ENCODE data around the gene CCDC14.
"Not testable (repeated sequence)": the region's sequence is repeated elsewhere in the genome, so short reads cannot be mapped to it uniquely, and the experiment has no call there.

The CCDC14 gene

DNA sequence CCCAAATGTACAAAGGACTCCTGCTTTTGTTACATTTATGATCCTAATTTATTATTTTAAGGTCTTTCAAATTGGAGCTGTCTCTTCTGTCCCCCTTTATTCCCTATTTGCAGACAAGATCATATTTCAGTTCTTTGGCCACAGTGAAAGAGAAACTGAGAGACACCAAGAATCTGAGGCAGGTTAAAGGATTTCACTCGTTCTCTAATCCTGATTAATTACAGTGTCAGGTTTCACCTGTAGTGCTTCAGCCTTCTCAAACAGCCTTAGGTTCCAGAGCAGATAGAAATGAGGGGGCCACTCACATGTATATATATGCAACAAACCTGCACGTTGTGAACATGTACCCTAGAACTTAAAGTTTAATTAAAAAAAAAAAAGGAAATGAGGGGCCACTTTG lies 6.2 kb upstream of the CCDC14 start:
- not testable (repeated sequence) for DNase-seq (ENCODE audit: low read depth in 2 of 3, low spot score in 1 of 3)

DNA sequence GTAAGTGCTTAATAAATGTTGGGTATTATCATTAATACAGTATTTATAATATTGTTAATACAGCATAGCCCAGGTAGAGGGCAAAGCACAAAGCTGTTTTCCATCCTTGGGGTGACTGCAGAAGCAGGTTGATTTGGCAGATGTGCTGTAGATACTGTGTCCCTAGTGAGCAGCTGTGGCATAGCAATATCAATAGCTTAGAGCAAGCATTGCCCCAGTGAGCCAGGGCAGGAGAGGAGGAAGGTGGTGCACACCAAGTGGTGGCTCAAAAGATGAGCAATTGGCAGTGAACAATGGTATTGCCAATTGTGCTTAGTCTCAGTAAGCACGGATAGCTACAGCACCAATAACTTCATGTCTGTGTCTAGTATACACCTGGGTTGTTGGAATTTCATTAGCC lies 5.8 kb upstream of the CCDC14 start:
- not testable (repeated sequence) for DNase-seq (ENCODE audit: low read depth in 2 of 3, low spot score in 1 of 3)

GRCh38 chr3:123964793-123965192 lies 3.8 kb upstream of the CCDC14 start:
- DNase-seq (ENCODE audit: low read depth in 2 of 3, low spot score in 1 of 3), result not testable (repeated sequence)

DNA sequence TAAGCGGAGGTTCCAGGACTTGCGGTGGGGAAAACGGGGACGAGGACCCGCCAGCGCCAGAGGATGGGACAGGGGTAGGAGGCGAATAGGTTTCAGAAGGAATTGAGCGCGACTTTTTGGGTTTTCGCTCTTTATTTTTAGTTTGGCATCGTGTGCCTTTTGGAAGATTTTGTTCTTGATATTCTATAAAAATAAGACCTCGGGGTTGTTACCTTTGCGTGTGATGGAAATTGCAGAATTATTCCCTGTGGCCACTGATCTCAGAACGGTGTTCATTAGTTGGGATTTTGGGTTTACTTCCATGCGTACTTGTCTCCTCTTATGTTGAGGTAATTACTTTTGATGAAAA lies 453 bp upstream of the CCDC14 start:
- DNase-seq (ENCODE audit: low read depth in 2 of 3, low spot score in 1 of 3), result no peak

GRCh38 chr3:123953735-123954134 lies 7.3 kb downstream of the CCDC14 start:
- no peak for DNase-seq (ENCODE audit: low read depth in 2 of 3, low spot score in 1 of 3)

DNA sequence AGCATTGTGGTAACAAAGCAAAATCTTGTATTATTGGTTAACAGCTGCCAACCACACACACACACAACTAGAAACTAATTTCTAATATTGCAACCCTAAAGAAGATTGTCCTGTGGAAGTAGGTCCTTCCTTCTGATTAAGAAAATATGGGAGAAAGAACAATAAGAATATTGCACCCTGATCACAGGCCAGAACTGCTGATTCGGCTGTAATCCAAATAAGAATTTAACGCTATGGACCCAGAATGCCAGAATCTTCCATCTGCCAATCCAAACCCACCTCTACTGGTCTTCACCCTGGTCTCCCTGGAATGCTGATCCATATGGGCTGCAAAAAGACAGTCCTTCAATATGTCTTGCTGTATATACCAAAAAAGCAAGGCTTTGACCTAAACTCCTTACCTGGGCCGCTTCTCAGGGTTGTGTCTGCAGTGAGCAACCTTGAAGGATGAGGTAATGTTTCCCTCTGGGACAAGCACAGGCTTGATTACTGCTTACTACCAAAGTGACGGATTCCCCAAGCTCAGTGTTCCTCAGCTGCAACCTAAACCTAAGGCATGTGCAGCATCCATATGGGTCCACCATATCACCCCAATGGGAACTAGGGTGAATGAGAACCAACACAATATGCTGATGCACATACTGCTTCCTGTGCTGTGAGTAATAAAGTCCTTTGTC lies 8.0 kb downstream of the CCDC14 start:
- no peak for DNase-seq (ENCODE audit: low read depth in 2 of 3, low spot score in 1 of 3)

DNA sequence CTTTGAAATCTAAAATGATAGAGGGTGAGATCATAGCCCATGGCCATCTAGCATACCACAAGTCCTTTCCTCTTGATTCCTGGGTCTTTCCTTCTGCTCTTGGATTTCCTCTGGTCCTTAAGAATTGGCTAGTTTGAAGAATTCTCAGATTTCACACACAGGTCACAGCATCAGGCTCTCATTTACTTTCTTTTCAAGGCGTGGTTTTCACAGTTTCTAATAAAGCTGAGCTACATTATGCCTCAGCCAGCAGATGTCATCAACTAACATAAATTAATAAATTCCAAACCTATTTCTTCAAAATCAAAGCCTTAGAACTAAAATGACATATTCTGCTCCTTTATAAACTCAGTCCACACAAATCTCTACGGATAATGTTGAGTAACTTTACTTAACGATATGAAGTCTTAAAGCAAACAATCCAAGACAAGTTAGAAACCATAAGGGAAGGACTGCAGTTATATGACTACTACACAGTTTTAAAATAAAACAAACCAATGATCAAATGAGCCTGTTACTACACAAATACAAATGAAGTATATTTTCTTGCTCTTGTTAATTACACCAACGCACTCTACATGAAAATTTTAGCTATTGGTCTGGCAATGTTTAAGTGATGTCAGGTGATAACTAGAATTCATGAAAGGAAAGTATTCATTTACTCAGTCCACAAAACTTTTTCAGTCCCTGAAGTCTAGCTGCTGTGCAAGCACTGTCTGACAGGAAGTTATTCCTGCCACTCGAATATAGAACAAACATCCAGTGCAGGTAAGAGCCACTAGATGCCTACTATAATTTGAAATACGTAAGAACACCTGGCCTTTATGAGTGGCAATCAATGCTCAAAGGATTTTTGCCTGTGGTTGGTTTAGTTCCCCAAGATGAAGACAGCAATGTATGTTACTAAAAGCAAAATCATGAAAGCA lies 9.2 kb downstream of the CCDC14 start:
- DNase-seq (ENCODE audit: low read depth in 2 of 3, low spot score in 1 of 3), result no peak

DNA sequence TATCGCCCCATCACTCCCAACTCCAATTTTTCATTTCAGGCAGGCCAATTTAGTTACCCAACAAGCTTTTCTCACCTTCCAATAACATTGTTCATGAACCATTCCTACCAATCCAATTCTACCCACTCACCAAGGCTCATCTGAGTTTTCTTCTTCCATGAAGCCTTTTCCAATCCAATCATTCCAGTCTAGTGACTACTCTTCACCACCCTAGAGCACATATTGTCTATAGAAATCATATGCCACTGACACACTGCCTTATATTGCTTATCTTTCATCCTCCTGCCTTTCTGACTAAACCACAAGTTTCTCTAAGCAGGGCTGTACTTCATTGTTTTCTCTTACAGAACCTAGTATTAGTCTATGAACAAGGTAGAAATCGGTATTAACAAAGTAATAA lies 11.4 kb downstream of the CCDC14 start:
- DNase-seq (ENCODE audit: low read depth in 2 of 3, low spot score in 1 of 3), result no peak

DNA sequence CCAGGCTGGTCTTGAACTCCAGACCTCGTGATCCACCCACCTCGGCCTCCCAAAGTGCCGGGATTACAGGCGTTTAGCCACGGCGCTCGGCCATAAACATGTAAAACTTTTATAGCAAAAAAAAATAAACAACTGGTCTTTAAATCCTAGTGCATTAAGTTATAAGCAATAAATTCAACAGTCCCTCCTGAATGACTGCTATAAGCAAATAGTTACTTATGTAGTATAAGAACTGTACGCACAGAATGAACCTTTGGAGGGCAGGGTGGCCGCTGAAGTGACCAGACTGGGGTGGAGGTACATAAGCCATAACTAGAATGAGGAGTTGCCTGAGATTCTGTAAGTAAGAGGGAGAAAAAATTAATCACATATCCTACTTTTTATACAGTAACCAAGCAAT lies 12.6 kb downstream of the CCDC14 start:
- no peak for DNase-seq (ENCODE audit: low read depth in 2 of 3, low spot score in 1 of 3)

GRCh38 chr3:123947482-123947881 lies 13.5 kb downstream of the CCDC14 start:
- no peak for DNase-seq (ENCODE audit: low read depth in 2 of 3, low spot score in 1 of 3)

DNA sequence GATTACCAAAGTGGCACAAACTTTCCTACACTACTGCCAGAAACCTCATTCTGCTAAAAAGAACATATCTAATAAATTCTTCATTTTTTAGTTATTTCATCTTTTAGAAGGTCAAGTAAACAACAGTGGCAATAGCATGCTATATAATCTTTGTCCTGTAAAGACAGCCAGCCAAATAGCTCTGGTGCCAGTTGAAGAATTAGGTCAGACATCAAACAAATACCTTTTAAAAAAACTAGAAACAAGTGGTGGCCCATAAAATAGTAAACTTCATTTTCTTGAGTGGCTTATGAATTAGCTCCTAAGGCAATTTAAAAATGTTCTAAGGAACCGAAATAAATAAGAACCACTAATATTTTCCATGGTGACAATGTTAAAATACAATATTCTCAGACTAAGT lies 19.5 kb downstream of the CCDC14 start:
- no peak for DNase-seq (ENCODE audit: low read depth in 2 of 3, low spot score in 1 of 3)

DNA sequence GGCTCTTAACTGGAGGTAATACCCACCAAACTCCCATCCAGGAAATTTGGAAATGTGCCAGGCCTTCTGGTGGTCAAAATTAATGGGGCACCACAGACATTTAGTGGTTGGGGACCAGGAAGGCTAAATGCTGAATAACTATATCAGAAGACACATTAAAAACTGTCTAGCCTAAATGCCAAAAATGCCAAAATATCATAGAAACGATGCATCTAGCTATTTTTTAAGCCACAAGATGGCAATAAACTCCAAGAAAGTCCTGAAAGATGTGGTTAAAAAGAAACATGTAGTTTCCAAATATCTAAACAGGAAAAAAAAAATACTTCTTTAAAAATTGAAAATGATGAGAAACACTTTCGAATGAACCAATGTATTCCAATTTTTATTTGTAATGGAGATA lies 19.9 kb downstream of the CCDC14 start:
- DNase-seq (ENCODE audit: low read depth in 2 of 3, low spot score in 1 of 3), result no peak

DNA sequence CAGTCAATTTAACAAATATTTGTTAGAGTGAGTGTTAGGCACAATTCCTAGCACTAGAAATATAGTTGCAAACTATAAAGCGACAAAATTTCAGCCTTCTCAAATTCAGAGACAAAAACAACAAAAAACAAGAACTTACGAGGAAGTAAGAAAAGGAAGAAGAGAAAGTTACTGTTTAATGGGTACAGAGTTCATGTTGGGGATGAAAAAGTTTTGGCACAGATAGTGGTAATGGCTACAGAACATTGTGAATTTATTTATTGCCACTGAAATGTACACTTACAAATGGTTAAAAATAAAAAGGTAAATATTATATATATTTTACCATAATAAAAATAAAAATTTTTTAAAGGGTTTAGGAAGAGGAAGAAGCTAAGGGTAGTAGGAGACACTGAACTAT lies 21.3 kb downstream of the CCDC14 start:
- no peak for DNase-seq (ENCODE audit: low read depth in 2 of 3, low spot score in 1 of 3)

DNA sequence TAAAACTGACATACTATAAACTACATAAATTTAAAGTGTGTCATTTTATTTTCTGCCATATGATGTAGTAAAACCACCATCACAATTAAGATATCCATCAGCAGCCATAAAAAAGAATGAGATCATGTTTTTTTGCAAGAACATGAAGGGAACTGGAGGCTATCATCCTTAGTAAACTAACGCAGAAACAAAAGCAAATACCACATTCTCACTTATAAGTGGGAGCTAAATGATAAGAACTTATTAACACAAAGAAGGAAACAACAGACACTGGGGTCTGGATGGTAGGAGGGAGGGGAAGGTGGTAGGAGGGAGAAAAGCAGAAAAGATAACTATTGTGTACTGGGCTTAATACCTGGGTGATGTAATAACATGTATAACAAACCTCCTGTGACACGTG lies 24.6 kb downstream of the CCDC14 start:
- DNase-seq (ENCODE audit: low read depth in 2 of 3, low spot score in 1 of 3), result no peak

DNA sequence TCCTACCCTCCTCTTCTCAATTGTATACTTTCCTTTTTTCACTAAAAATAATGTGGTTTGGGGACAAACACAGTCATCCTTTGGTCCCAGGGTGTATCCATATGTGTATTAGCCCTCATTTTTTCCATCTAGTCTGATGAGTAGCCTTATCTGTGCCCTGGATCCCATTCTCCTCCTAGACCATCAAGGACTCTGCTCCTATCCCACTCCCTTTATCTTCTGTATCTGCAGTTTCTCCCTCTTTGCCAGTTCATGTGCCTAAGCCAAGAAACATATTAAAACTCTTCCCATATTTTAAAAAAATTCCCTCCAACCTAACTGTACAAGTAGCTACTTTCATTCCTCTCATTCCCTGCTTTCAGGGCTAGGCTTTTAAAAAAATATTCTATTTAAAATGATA lies 25.2 kb downstream of the CCDC14 start:
- DNase-seq (ENCODE audit: low read depth in 2 of 3, low spot score in 1 of 3), result no peak

DNA sequence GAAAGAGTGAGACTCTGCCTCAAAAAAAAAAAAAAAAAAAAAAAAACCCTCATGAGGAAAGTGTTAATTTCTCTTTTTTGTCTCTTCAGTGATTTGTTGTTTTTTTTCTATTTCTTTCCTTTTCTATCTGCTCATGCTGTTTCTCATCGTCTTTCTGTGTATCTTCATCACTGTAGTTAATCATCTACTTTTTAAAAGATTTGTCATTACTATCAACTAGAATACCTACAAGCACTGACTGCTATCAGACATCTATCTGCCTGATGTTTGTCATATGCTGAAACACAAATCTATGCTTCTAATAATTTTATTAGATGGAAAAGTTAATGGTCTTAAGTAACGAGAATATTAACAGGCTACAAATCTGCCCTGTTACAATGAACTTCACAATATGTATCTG lies 26.8 kb downstream of the CCDC14 start:
- no peak for DNase-seq (ENCODE audit: low read depth in 2 of 3, low spot score in 1 of 3)

- no peak for DNase-seq (ENCODE audit: low read depth in 2 of 3, low spot score in 1 of 3)
These were observed 30.6 kb downstream of the CCDC14 start for GRCh38 chr3:123930445-123930844.

GRCh38 chr3:123929325-123929724 lies 31.7 kb downstream of the CCDC14 start:
- no peak for DNase-seq (ENCODE audit: low read depth in 2 of 3, low spot score in 1 of 3)

DNA sequence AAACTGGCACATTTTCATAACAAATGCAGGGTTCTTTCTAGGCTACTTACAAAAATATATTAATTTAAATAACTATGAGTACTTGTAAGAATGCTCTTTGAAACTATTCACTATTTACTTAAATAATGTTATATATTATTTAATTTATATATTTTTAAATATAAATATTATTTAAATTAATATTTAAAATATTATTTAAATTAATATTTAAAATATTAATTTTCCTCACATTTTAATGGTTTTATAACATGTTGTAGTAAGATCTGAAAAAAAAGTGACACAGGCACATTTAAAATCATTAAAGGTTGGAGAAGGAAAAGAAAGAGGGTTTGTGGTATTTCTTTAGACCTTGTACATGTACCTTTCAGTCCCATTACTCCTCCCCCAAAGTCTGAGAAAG lies 34.6 kb downstream of the CCDC14 start:
- no peak for DNase-seq (ENCODE audit: low read depth in 2 of 3, low spot score in 1 of 3)

- no peak for DNase-seq (ENCODE audit: low read depth in 2 of 3, low spot score in 1 of 3)
These were observed 40.2 kb downstream of the CCDC14 start for GRCh38 chr3:123920868-123921267.

- no peak for DNase-seq (ENCODE audit: low read depth in 2 of 3, low spot score in 1 of 3)
These were observed 40.6 kb downstream of the CCDC14 start for GRCh38 chr3:123920383-123920782.

DNA sequence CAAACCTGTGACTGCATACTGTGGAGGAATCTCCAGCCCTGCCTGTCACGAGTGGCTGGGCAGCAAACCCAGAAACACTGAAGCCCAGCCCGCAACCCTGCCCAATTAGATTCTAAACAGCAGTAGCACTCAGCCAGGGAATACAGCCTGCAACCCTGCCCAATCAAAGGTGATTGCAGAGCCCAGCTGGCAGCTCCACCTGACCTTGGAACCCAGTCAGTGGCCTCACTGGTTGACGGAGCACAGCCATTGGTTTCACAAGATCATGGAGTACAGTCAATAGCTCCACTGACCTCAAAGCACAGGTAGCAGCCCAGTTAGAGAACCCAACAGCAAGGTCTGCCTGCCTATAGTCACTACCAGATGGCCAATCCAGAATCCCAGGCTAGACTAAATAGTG lies 41.7 kb downstream of the CCDC14 start:
- DNase-seq (ENCODE audit: low read depth in 2 of 3, low spot score in 1 of 3), result no peak

- DNase-seq (ENCODE audit: low read depth in 2 of 3, low spot score in 1 of 3), result no peak
These were observed 46.2 kb downstream of the CCDC14 start for GRCh38 chr3:123914829-123915228.
